Loucy (cell line): Measurements from ENCODE around the gene IDH3G.

Experiments
- EZH2phosphoT487 ChIP-seq: fragments of 200-600 bp; IDR thresholded peaks from 2 replicates; pipeline ENCODE4 v1.6.1; 2018; ENCODE audit warnings: antibody characterized with exemption, mild to moderate bottlenecking, moderate library complexity, borderline replicate concordance
- TF ChIP-seq, protein P1 (sequence below): fragments of 200-600 bp; sonication (generic); conservative IDR thresholded peaks from 2 replicates; pipeline ENCODE4 v1.5.1; 2014; ENCODE audit warnings: mild to moderate bottlenecking, antibody characterized with exemption, low read length

DNA sequence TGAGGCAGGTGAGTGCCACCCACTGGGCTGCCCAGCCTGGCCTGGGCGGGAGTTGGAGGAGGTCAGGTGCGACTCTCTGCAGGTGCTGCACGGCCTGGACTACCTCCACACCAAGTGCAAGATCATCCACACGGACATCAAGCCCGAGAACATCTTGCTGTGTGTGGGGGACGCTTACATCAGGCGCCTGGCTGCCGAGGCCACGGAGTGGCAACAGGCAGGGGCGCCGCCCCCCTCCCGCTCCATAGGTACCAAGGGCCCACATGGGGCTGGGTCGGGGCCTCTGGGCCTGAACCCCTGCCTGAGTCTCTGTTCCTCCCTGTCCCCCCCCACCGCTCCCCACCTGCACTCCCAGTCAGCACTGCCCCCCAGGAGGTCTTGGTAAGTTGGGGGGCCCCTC, 11.3 kb downstream of the IDH3G start:
- TF ChIP-seq, protein P1, sequence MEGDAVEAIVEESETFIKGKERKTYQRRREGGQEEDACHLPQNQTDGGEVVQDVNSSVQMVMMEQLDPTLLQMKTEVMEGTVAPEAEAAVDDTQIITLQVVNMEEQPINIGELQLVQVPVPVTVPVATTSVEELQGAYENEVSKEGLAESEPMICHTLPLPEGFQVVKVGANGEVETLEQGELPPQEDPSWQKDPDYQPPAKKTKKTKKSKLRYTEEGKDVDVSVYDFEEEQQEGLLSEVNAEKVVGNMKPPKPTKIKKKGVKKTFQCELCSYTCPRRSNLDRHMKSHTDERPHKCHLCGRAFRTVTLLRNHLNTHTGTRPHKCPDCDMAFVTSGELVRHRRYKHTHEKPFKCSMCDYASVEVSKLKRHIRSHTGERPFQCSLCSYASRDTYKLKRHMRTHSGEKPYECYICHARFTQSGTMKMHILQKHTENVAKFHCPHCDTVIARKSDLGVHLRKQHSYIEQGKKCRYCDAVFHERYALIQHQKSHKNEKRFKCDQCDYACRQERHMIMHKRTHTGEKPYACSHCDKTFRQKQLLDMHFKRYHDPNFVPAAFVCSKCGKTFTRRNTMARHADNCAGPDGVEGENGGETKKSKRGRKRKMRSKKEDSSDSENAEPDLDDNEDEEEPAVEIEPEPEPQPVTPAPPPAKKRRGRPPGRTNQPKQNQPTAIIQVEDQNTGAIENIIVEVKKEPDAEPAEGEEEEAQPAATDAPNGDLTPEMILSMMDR, result no peak
- no peak for TF ChIP-seq EZH2phosphoT487
